HepG2 (cell line): ENCODE measurements around the gene HABP4. TPM values are rescaled to one million over a fixed set of nuclear protein-coding genes. Genes with fewer than 3 reads are reported as not detected.
A peak's percentile ranks its signal among the peaks of the same experiment; 100 is the strongest.

Source experiments
- ARNT ChIP-seq: fragments of 450-650 bp; IDR thresholded peaks from 2 replicates; pipeline ENCODE4 v1.6.1; 2017
- ATF7-NPFF ChIP-seq: sonication (generic); formaldehyde crosslinking; IDR thresholded peaks from 2 replicates; pipeline ENCODE4 v1.8.1; 2023; ENCODE audit warnings: mild to moderate bottlenecking, low read depth, missing genetic modification reagents, moderate library complexity
- CEBPG ChIP-seq: IDR thresholded peaks from 2 replicates; pipeline ENCODE4 v1.6.1; 2016
- CHD2 ChIP-seq: IDR thresholded peaks from 2 replicates; pipeline ENCODE4 v1.6.1; 2011; ENCODE audit warnings: low read depth, low read length, improper control_type of control experiment
- DPF2 ChIP-seq: sonication (generic); formaldehyde crosslinking; IDR thresholded peaks from 2 replicates; pipeline ENCODE4 v1.4.0; 2020; ENCODE audit warnings: mild to moderate bottlenecking, low read depth, missing genetic modification reagents, borderline replicate concordance
- HNRNPK ChIP-seq: fragments of 200-400 bp; formaldehyde crosslinking; IDR thresholded peaks from 2 replicates; pipeline ENCODE4 v1.6.1; 2018; ENCODE audit warnings: low read length, low read depth, moderate library complexity, mild to moderate bottlenecking; ENCODE audit not compliant: poor library complexity, severe bottlenecking
- POLR2G ChIP-seq: fragments of 200-400 bp; formaldehyde crosslinking; IDR thresholded peaks from 2 replicates; pipeline ENCODE4 v1.6.1; 2018; ENCODE audit warnings: mild to moderate bottlenecking, low read depth, low read length, moderate library complexity
- SRSF4 ChIP-seq: fragments of 200-400 bp; formaldehyde crosslinking; IDR thresholded peaks from one replicate; pipeline ENCODE4 v1.6.1; 2018; ENCODE audit warnings: mild to moderate bottlenecking, low read depth, low read length, moderate library complexity; ENCODE audit not compliant: poor library complexity, severe bottlenecking
- ZFP82 ChIP-seq: sonication (generic); formaldehyde crosslinking; IDR thresholded peaks from 2 replicates; pipeline ENCODE4 v1.5.1; 2020; ENCODE audit warnings: mild to moderate bottlenecking, missing genetic modification reagents, borderline replicate concordance
- ZKSCAN1 ChIP-seq: fragments of 150-350 bp; IDR thresholded peaks from 2 replicates; pipeline ENCODE4 v1.6.1; 2014; ENCODE audit warnings: low read length
- ZNF549 ChIP-seq: sonication (generic); formaldehyde crosslinking; IDR thresholded peaks from 2 replicates; pipeline ENCODE4 v1.5.0; 2020; ENCODE audit warnings: missing genetic modification reagents
- polyA plus RNA-seq, 8 experiments: library from polyadenylated mRNA; depleted of rRNA in 3 of 8; stranded (reverse) in 7 of 8; unstranded in 1 of 8; fragments of >200 nt; fragmentation: Illumina TruSeq in 4 of 8; extraction: Trizol in 4 of 8; gene quantifications; 2 replicates each; pipeline versions ENCODE4 v1.2.1 to v1.2.3, GENCODE V29; 2011 to 2016; ENCODE audit warnings: low read depth in 4 of 8, missing spikeins in 1 of 8, mixed read lengths in 1 of 8; ENCODE audit not compliant: insufficient read depth in 1 of 8
- total RNA-seq, 5 experiments: library from RNA; depleted of rRNA; stranded (reverse); fragments of >200 nt; fragmentation: Illumina TruSeq; extraction: Trizol; gene quantifications; 2 replicates each; pipeline ENCODE4 v1.2.3, GENCODE V29; 2016; ENCODE audit warnings: low read depth in 1 of 5
- TF ChIP-seq, protein P1 (sequence below): IDR thresholded peaks from 2 replicates; pipeline ENCODE4 v1.6.1; 2016; ENCODE audit warnings: mild to moderate bottlenecking, missing biosample characterization, missing genetic modification reagents
- TF ChIP-seq, protein P2 (sequence below): sonication (generic); formaldehyde crosslinking; conservative IDR thresholded peaks from 2 replicates; pipeline ENCODE4 v1.4.0; 2020; ENCODE audit warnings: mild to moderate bottlenecking, missing genetic modification reagents, moderate library complexity
- TF ChIP-seq, protein P3 (sequence below): sonication (generic); formaldehyde crosslinking; IDR thresholded peaks from 2 replicates; pipeline ENCODE4 v1.5.1; 2020; ENCODE audit warnings: missing genetic modification reagents, mild to moderate bottlenecking, borderline replicate concordance
- TF ChIP-seq, protein P4 (sequence below): sonication (generic); formaldehyde crosslinking; IDR thresholded peaks from 2 replicates; pipeline ENCODE4 v1.4.0; 2020; ENCODE audit warnings: missing genetic modification reagents
- TF ChIP-seq, protein P5 (sequence below): sonication (generic); formaldehyde crosslinking; IDR thresholded peaks from 2 replicates; pipeline ENCODE4 v1.5.1; 2020; ENCODE audit warnings: missing genetic modification reagents, mild to moderate bottlenecking, borderline replicate concordance

HABP4 gene
- total and polyA plus RNA-seq, 2 of the 13 experiments (the other 11 are each of a cell fraction or from before 2014, with no cell fraction given), result 14.3 to 26.6 TPM

DNA sequence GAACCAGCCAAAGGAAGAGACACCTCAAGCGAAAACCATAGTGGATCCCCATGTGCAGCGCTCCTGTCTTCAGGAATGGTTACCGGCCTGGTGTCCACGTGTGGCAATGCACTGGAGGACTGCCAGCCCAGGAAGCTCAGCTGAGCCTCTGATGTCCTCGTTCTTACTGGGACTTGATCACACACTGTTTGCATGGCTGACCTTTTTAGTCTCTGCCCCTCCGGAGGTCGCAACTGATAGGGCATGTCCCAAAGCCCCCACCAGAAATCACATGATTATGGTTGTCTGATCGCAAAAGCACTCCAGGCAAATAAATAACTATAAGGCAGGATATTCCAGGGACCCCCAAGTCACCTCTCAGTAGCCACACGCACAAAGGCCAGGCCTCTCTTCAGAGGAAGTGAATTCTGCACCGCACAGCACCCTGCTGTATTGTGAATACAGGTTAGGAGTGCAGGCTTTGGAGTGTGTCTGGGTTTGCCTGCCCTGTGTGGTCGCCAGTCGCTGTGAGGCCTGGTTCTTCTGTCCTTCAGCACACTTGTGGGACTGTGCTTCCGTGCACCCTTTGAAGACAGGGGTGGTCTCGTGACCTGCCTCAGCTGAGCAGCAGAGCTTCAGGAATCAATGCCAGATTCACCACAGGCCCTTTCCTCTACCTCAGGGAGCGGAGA lies 13.4 kb upstream of the HABP4 start (continued):
- TF ChIP-seq, protein P1, sequence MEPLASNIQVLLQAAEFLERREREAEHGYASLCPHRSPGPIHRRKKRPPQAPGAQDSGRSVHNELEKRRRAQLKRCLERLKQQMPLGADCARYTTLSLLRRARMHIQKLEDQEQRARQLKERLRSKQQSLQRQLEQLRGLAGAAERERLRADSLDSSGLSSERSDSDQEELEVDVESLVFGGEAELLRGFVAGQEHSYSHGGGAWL (CRISPR knock-in tag), result peak; percentile 85
- no peak for TF ChIP-seq ZFP82
- TF ChIP-seq ATF7-NPFF (CRISPR knock-in tag), result no peak
- no peak for TF ChIP-seq ARNT
- TF ChIP-seq, protein P2, sequence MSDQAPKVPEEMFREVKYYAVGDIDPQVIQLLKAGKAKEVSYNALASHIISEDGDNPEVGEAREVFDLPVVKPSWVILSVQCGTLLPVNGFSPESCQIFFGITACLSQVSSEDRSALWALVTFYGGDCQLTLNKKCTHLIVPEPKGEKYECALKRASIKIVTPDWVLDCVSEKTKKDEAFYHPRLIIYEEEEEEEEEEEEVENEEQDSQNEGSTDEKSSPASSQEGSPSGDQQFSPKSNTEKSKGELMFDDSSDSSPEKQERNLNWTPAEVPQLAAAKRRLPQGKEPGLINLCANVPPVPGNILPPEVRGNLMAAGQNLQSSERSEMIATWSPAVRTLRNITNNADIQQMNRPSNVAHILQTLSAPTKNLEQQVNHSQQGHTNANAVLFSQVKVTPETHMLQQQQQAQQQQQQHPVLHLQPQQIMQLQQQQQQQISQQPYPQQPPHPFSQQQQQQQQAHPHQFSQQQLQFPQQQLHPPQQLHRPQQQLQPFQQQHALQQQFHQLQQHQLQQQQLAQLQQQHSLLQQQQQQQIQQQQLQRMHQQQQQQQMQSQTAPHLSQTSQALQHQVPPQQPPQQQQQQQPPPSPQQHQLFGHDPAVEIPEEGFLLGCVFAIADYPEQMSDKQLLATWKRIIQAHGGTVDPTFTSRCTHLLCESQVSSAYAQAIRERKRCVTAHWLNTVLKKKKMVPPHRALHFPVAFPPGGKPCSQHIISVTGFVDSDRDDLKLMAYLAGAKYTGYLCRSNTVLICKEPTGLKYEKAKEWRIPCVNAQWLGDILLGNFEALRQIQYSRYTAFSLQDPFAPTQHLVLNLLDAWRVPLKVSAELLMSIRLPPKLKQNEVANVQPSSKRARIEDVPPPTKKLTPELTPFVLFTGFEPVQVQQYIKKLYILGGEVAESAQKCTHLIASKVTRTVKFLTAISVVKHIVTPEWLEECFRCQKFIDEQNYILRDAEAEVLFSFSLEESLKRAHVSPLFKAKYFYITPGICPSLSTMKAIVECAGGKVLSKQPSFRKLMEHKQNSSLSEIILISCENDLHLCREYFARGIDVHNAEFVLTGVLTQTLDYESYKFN (CRISPR knock-in tag), result peak; percentile 84
- TF ChIP-seq, protein P3, sequence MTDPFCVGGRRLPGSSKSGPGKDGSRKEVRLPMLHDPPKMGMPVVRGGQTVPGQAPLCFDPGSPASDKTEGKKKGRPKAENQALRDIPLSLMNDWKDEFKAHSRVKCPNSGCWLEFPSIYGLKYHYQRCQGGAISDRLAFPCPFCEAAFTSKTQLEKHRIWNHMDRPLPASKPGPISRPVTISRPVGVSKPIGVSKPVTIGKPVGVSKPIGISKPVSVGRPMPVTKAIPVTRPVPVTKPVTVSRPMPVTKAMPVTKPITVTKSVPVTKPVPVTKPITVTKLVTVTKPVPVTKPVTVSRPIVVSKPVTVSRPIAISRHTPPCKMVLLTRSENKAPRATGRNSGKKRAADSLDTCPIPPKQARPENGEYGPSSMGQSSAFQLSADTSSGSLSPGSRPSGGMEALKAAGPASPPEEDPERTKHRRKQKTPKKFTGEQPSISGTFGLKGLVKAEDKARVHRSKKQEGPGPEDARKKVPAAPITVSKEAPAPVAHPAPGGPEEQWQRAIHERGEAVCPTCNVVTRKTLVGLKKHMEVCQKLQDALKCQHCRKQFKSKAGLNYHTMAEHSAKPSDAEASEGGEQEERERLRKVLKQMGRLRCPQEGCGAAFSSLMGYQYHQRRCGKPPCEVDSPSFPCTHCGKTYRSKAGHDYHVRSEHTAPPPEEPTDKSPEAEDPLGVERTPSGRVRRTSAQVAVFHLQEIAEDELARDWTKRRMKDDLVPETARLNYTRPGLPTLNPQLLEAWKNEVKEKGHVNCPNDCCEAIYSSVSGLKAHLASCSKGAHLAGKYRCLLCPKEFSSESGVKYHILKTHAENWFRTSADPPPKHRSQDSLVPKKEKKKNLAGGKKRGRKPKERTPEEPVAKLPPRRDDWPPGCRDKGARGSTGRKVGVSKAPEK (CRISPR knock-in tag), result no peak
- TF ChIP-seq CEBPG (CRISPR knock-in tag), result peak; percentile 71
- no peak for TF ChIP-seq ZKSCAN1
- TF ChIP-seq ZNF549 (CRISPR knock-in tag), result no peak
- TF ChIP-seq, protein P4, sequence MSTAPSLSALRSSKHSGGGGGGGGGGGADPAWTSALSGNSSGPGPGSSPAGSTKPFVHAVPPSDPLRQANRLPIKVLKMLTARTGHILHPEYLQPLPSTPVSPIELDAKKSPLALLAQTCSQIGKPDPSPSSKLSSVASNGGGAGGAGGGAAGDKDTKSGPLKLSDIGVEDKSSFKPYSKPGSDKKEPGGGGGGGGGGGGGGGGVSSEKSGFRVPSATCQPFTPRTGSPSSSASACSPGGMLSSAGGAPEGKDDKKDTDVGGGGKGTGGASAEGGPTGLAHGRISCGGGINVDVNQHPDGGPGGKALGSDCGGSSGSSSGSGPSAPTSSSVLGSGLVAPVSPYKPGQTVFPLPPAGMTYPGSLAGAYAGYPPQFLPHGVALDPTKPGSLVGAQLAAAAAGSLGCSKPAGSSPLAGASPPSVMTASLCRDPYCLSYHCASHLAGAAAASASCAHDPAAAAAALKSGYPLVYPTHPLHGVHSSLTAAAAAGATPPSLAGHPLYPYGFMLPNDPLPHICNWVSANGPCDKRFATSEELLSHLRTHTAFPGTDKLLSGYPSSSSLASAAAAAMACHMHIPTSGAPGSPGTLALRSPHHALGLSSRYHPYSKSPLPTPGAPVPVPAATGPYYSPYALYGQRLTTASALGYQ (CRISPR knock-in tag), result 0 out of 2 replicates have a peak, but pooled peaks have one; percentile 49
- TF ChIP-seq, protein P5, sequence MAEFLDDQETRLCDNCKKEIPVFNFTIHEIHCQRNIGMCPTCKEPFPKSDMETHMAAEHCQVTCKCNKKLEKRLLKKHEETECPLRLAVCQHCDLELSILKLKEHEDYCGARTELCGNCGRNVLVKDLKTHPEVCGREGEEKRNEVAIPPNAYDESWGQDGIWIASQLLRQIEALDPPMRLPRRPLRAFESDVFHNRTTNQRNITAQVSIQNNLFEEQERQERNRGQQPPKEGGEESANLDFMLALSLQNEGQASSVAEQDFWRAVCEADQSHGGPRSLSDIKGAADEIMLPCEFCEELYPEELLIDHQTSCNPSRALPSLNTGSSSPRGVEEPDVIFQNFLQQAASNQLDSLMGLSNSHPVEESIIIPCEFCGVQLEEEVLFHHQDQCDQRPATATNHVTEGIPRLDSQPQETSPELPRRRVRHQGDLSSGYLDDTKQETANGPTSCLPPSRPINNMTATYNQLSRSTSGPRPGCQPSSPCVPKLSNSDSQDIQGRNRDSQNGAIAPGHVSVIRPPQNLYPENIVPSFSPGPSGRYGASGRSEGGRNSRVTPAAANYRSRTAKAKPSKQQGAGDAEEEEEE (CRISPR knock-in tag), result no peak
- peak; percentile 70; the same call in 1 of the 2 replicates for TF ChIP-seq DPF2 (CRISPR knock-in tag)
- no peak for TF ChIP-seq SRSF4
- TF ChIP-seq POLR2G, result peak; percentile 42; the same call in 1 of the 2 replicates
- no peak for TF ChIP-seq CHD2
- TF ChIP-seq HNRNPK, result no peak
